ENCODE results near the gene SELL. TPM values are rescaled to one million over a fixed set of nuclear protein-coding genes. Genes with fewer than 3 reads are reported as not detected.
A peak's percentile ranks its signal among the peaks of the same experiment; 100 is the strongest.

Gene SELL
- total RNA-seq, 1 donor from 2014 or later, result 2.5 TPM

DNA sequence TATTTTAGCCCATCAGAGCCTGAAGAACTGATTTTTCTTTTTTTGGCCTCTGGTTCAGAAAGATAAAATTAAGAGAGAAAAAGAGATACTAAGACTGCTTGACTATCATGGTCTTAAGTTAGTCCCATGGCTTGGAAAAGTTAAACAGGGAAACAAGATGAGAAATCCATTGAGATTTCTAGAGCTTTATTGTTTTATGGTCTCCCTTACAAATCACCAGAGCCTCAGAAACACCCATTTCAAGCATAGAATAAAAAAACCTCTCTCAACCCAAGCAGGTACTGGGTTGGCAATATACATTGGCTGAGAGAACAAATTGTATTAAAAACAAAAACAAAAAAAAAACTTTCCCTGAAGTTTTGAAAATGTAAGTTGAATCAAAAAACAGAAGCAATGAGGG lies 18.6 kb upstream of the SELL start:
- Mint-ChIP-seq H3K4me3 (no peak overlapping the region), H3K27me3 (ENCODE audit: low read depth) (no peaks in the 10 kb centered on the region), H3K27ac (no peak overlapping the region), H3K4me1 (peaks cover 35% of the 10 kb centered on the region), H3K9me3 (no peaks in the 10 kb centered on the region), H3K36me3 (no peaks in the 10 kb centered on the region)
- TF ChIP-seq, protein P1, sequence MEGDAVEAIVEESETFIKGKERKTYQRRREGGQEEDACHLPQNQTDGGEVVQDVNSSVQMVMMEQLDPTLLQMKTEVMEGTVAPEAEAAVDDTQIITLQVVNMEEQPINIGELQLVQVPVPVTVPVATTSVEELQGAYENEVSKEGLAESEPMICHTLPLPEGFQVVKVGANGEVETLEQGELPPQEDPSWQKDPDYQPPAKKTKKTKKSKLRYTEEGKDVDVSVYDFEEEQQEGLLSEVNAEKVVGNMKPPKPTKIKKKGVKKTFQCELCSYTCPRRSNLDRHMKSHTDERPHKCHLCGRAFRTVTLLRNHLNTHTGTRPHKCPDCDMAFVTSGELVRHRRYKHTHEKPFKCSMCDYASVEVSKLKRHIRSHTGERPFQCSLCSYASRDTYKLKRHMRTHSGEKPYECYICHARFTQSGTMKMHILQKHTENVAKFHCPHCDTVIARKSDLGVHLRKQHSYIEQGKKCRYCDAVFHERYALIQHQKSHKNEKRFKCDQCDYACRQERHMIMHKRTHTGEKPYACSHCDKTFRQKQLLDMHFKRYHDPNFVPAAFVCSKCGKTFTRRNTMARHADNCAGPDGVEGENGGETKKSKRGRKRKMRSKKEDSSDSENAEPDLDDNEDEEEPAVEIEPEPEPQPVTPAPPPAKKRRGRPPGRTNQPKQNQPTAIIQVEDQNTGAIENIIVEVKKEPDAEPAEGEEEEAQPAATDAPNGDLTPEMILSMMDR (IDR thresholded peaks at IDR 0.05; ENCODE audit: unreplicated experiment), result no peak
- no peak for DNase-seq (ENCODE audit: low spot score in 2 of 2, unreplicated experiment in 2 of 2)

DNA sequence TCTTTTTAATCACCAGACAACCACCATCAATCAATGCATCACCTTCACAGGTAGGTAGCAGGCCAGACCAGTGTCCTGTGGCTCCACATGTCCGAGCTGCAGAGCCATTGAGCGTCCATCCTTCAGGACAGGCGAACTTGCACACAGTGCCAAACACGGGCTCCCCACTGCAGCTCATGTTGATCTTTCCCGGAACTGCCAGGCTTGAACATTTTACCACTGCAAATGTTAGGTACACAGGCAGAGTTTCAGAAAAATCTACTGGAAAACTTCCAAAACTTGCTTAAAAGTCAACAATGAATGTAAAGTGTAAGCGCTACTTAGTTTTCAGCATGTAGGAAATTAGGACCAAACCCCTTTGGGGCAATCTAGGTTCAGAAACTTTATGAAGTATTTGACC lies 15.9 kb upstream of the SELL start:
- no peak for DNase-seq (ENCODE audit: low spot score in 2 of 2, unreplicated experiment in 2 of 2)
- H3K4me1 Mint-ChIP-seq, result peaks cover 53% of the 10 kb centered on the region
- H3K27ac Mint-ChIP-seq, result peak overlapping the region; percentile 17
- TF ChIP-seq, protein P1 (IDR thresholded peaks at IDR 0.05; ENCODE audit: unreplicated experiment), result no peak
- no peaks in the 10 kb centered on the region for H3K9me3 Mint-ChIP-seq
- no peaks in the 10 kb centered on the region for H3K27me3 Mint-ChIP-seq (ENCODE audit: low read depth)
- no peak overlapping the region for H3K4me3 Mint-ChIP-seq
- no peaks in the 10 kb centered on the region for H3K36me3 Mint-ChIP-seq

DNA sequence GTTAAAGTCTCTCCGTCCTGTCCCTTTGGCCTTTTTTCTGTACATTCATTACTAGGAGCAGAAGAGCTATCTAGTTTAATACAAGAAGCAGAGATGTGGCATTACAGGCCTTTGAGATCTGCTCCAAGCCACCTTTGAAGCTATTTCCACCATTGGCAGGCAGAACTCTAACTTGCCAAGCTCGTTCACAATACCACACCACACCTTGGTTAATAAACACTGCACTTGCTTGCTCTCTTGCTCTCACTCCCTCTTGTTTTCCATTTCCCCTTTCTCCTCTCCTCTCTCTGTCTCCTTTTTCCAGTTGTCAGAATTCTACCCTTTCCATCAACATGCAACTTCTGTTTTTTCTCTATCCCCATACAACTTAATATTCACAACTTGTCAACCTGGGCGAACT lies 15.4 kb upstream of the SELL start:
- no peak for DNase-seq (ENCODE audit: low spot score in 2 of 2, unreplicated experiment in 2 of 2)
- Mint-ChIP-seq H3K27me3 (ENCODE audit: low read depth) (no peaks in the 10 kb centered on the region), H3K27ac (peak overlapping the region; percentile 17), H3K4me3 (no peak overlapping the region), H3K9me3 (no peaks in the 10 kb centered on the region), H3K4me1 (peaks cover 53% of the 10 kb centered on the region), H3K36me3 (no peaks in the 10 kb centered on the region)
- TF ChIP-seq, protein P1 (IDR thresholded peaks at IDR 0.05; ENCODE audit: unreplicated experiment), result no peak

DNA sequence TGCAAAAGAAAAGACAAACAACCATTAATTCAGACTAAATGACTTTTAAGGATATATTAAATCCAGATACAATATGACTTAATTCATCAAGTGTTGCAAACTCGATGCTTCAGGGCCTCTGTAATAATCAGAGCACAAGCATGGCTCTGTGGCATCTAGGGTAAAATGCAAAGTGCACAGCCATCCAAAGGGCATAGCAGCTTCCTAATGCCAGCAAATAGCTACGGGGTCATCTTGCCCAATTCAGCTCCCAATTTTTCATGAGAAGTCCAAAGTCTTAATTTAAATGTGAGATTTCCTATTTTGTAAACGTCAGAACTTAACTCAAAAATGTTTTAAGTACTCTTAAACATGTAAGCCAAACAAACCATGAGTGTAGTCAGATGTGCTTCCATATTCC lies 14.5 kb upstream of the SELL start:
- peaks cover 46% of the 10 kb centered on the region for H3K4me1 Mint-ChIP-seq
- peaks cover 5% of the 10 kb centered on the region for H3K9me3 Mint-ChIP-seq
- H3K36me3 Mint-ChIP-seq, result peaks cover 4% of the 10 kb centered on the region
- H3K4me3 Mint-ChIP-seq, result no peak overlapping the region
- TF ChIP-seq, protein P1 (IDR thresholded peaks at IDR 0.05; ENCODE audit: unreplicated experiment), result no peak
- no peaks in the 10 kb centered on the region for H3K27me3 Mint-ChIP-seq (ENCODE audit: low read depth)
- DNase-seq (ENCODE audit: low spot score in 2 of 2, unreplicated experiment in 2 of 2), result no peak
- peak overlapping the region; percentile 77 for H3K27ac Mint-ChIP-seq

DNA sequence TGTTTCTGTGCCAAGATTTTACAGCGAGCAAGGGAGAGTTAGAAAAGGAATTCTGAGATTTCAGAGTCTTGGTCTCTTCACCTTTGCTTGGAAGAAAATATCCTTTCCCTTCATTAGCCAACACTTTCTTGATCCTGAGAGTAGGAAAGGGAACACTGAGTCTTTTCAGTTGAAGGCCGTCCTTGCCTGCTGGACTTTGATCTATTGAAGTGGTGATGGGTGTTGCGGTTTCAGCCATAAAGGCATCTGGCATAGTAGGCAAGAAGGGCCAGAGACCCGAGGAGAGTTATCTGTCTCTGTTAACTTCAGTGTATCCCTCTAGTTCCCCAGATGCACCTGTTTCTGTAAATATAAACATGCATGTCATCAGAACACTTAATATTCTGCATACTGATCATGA lies 12.7 kb upstream of the SELL start:
- H3K4me3 Mint-ChIP-seq, result no peak overlapping the region
- no peaks in the 10 kb centered on the region for H3K27me3 Mint-ChIP-seq (ENCODE audit: low read depth)
- peaks cover 42% of the 10 kb centered on the region for H3K4me1 Mint-ChIP-seq
- peaks cover 5% of the 10 kb centered on the region for H3K36me3 Mint-ChIP-seq
- no peak for DNase-seq (ENCODE audit: low spot score in 2 of 2, unreplicated experiment in 2 of 2)
- peaks cover 9% of the 10 kb centered on the region for H3K9me3 Mint-ChIP-seq
- peak overlapping the region; percentile 92 for H3K27ac Mint-ChIP-seq
- TF ChIP-seq, protein P1 (IDR thresholded peaks at IDR 0.05; ENCODE audit: unreplicated experiment), result no peak

DNA sequence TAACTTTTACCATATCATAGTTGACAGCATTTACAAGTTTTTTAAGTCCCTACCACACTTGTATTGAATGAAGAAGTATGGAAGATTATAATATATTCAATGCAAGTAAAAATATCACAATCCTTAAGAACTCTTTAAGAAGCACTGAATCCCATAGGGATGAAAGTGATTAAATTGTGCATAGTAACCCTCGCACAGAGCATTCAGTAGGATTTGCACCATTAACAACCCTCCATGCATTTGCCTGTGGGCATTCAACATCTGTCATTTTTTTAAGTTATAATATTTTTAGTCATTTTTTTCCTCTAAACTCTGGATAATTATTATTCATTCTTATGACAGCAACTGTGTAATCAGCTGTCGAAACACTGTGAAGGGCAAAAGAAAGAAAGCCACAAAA lies 12.3 kb upstream of the SELL start:
- H3K9me3 Mint-ChIP-seq, result peaks cover 12% of the 10 kb centered on the region
- H3K4me3 Mint-ChIP-seq, result no peak overlapping the region
- peaks cover 8% of the 10 kb centered on the region for H3K36me3 Mint-ChIP-seq
- TF ChIP-seq, protein P1 (IDR thresholded peaks at IDR 0.05; ENCODE audit: unreplicated experiment), result no peak
- H3K27me3 Mint-ChIP-seq (ENCODE audit: low read depth), result no peaks in the 10 kb centered on the region
- DNase-seq (ENCODE audit: low spot score in 2 of 2, unreplicated experiment in 2 of 2), result no peak
- H3K4me1 Mint-ChIP-seq, result peaks cover 42% of the 10 kb centered on the region
- H3K27ac Mint-ChIP-seq, result peak overlapping the region; percentile 95
